Spinal cord (tissue), 10 donors: ENCODE measurements around the gene TFAP2C. TPM values are rescaled to one million over a fixed set of nuclear protein-coding genes. Genes with fewer than 3 reads are reported as not detected.

ENCODE experiments used
- DNase-seq, 6 donors: peaks; one replicate each; pipeline versions ENCODE4 v3.0.0 to v3.0.0-alpha.2; 2013 to 2015; ENCODE audit warnings: low spot score in 6 of 6, low read depth in 4 of 6
- H3K27ac ChIP-seq: one replicate; pipeline ENCODE4 v1.5.1; 2013; ENCODE audit warnings: low read depth, low read length, control low read depth
- H3K27me3 ChIP-seq: one replicate; pipeline ENCODE4 v1.6.1; 2013; ENCODE audit warnings: low read length; ENCODE audit not compliant: control insufficient read depth, insufficient read depth
- H3K36me3 ChIP-seq: one replicate; pipeline ENCODE4 v1.6.1; 2013; ENCODE audit warnings: low read length; ENCODE audit not compliant: control insufficient read depth, insufficient read depth
- H3K4me1 ChIP-seq: one replicate; pipeline ENCODE4 v1.6.1; 2013; ENCODE audit warnings: low read length; ENCODE audit not compliant: control insufficient read depth, insufficient read depth
- H3K4me3 ChIP-seq: one replicate; pipeline ENCODE4 v1.5.1; 2013; ENCODE audit warnings: low read depth, low read length, control low read depth
- H3K9me3 ChIP-seq: one replicate; pipeline ENCODE4 v1.6.1; 2013; ENCODE audit warnings: low read length; ENCODE audit not compliant: control insufficient read depth, insufficient read depth
- WGBS: methylation state at CpG from one replicate; pipeline ENCODE4 v1.1.5; 2013; ENCODE audit warnings: missing lambda C conversion rate; ENCODE audit not compliant: insufficient coverage; 5-methylcytosine and 5-hydroxymethylcytosine counted together
- polyA plus RNA-seq, 2 donors: library from polyadenylated mRNA; unstranded; fragments of 120-200 nt; gene quantifications; one replicate each; pipeline ENCODE4 v1.2.1, GENCODE V29; 2013; ENCODE audit not compliant: insufficient read length in 2 of 2
- total RNA-seq, 2 donors: library from RNA; depleted of rRNA in 1 of 2; stranded (reverse); fragments of 120-200 nt in 1 of 2; fragments of >200 nt in 1 of 2; gene quantifications; one replicate each; pipeline versions ENCODE4 v1.2.3 to v1.2.4, GENCODE V29; 2013 to 2014
- donor health status: healthy.

The TFAP2C gene
- total and polyA plus RNA-seq, 4 donors, result 0.17 to 1.0 (median 0.39) TPM

- Histone ChIP-seq H3K36me3 (no peaks in the 10 kb centered on the region), H3K9me3 (no peaks in the 10 kb centered on the region), H3K27me3 (no peaks in the 10 kb centered on the region), H3K4me1 (no peaks in the 10 kb centered on the region), H3K27ac (no peak overlapping the region), H3K4me3 (no peak overlapping the region)
- no peak for DNase-seq
- WGBS, result 89% methylated on average over 3 of the region's 6 CpGs
These were observed 36.3 kb upstream of the TFAP2C start for GRCh38 chr20:56592817-56593216.

GRCh38 chr20:56595746-56596475, 33.2 kb upstream of the TFAP2C start:
- H3K36me3 ChIP-seq, result no peaks in the 10 kb centered on the region
- no peaks in the 10 kb centered on the region for H3K9me3 ChIP-seq
- H3K4me3 ChIP-seq, result no peak overlapping the region
- no peaks in the 10 kb centered on the region for H3K4me1 ChIP-seq
- no peak for DNase-seq
- no peaks in the 10 kb centered on the region for H3K27me3 ChIP-seq
- H3K27ac ChIP-seq, result no peak overlapping the region
- WGBS, result 68% methylated on average over 11 of the region's 17 CpGs

- 71% methylated on average over 1 of the region's 2 CpGs for WGBS
- no peaks in the 10 kb centered on the region for H3K36me3 ChIP-seq
- no peaks in the 10 kb centered on the region for H3K27me3 ChIP-seq
- no peak overlapping the region for H3K4me3 ChIP-seq
- H3K27ac ChIP-seq, result no peak overlapping the region
- H3K4me1 ChIP-seq, result no peaks in the 10 kb centered on the region
- H3K9me3 ChIP-seq, result no peaks in the 10 kb centered on the region
- no peak for DNase-seq
These were observed 27.9 kb upstream of the TFAP2C start for GRCh38 chr20:56601166-56601565.

- 87% methylated on average over 7 of the region's 10 CpGs for WGBS
- no peak overlapping the region for H3K4me3 ChIP-seq
- H3K27ac ChIP-seq, result no peak overlapping the region
- H3K4me1 ChIP-seq, result no peaks in the 10 kb centered on the region
- H3K36me3 ChIP-seq, result no peaks in the 10 kb centered on the region
- DNase-seq, result no peak
- no peaks in the 10 kb centered on the region for H3K9me3 ChIP-seq
- H3K27me3 ChIP-seq, result no peaks in the 10 kb centered on the region
These were observed 24.4 kb upstream of the TFAP2C start for GRCh38 chr20:56604673-56605072.

- H3K36me3 ChIP-seq, result no peaks in the 10 kb centered on the region
- H3K4me3 ChIP-seq, result no peak overlapping the region
- no peaks in the 10 kb centered on the region for H3K9me3 ChIP-seq
- peak in 2 of 6 donors; percentile 11 to 45 for DNase-seq
- H3K4me1 ChIP-seq, result no peaks in the 10 kb centered on the region
- 100% methylated on average over 3 of the region's 6 CpGs for WGBS
- no peak overlapping the region for H3K27ac ChIP-seq
- peaks cover 2% of the 10 kb centered on the region for H3K27me3 ChIP-seq
These were observed 23.7 kb upstream of the TFAP2C start for GRCh38 chr20:56605261-56605996.

- Histone ChIP-seq H3K9me3 (no peaks in the 10 kb centered on the region), H3K4me1 (no peaks in the 10 kb centered on the region), H3K4me3 (no peak overlapping the region), H3K36me3 (no peaks in the 10 kb centered on the region), H3K27me3 (peaks cover 2% of the 10 kb centered on the region), H3K27ac (no peak overlapping the region)
- WGBS, result 92% methylated on average over 4 of the region's 8 CpGs
- DNase-seq, result no peak
These were observed 22.7 kb upstream of the TFAP2C start for GRCh38 chr20:56606174-56606945.

GRCh38 chr20:56607061-56607704, 21.9 kb upstream of the TFAP2C start:
- H3K27ac ChIP-seq, result no peak overlapping the region
- H3K4me3 ChIP-seq, result no peak overlapping the region
- H3K9me3 ChIP-seq, result no peaks in the 10 kb centered on the region
- H3K27me3 ChIP-seq, result peaks cover 2% of the 10 kb centered on the region
- DNase-seq, result no peak
- no peaks in the 10 kb centered on the region for H3K36me3 ChIP-seq
- WGBS, result no CpG with 5 or more reads among the region's 11 CpGs
- H3K4me1 ChIP-seq, result no peaks in the 10 kb centered on the region

GRCh38 chr20:56608376-56608775, 20.7 kb upstream of the TFAP2C start:
- Histone ChIP-seq H3K4me3 (no peak overlapping the region), H3K27me3 (peaks cover 2% of the 10 kb centered on the region), H3K9me3 (no peaks in the 10 kb centered on the region), H3K4me1 (no peaks in the 10 kb centered on the region), H3K27ac (no peak overlapping the region), H3K36me3 (no peaks in the 10 kb centered on the region)
- WGBS, result no CpG with 5 or more reads among the region's 3 CpGs
- no peak for DNase-seq

GRCh38 chr20:56609321-56609720, 19.8 kb upstream of the TFAP2C start:
- DNase-seq, result no peak
- Histone ChIP-seq H3K27me3 (peaks cover 2% of the 10 kb centered on the region), H3K4me1 (no peaks in the 10 kb centered on the region), H3K4me3 (no peak overlapping the region), H3K9me3 (no peaks in the 10 kb centered on the region), H3K36me3 (no peaks in the 10 kb centered on the region), H3K27ac (no peak overlapping the region)
- WGBS, result 60% methylated on average over 1 of the region's 3 CpGs
